Esophagus (tissue), 2 donors: ENCODE data around the gene RBMS3. TPM values are rescaled to one million over a fixed set of nuclear protein-coding genes. Genes with fewer than 3 reads are reported as not detected.

Experiments used
- H3K27ac ChIP-seq, 2 donors: one replicate each; pipeline ENCODE4 v1.5.1; 2013; ENCODE audit warnings: low read depth in 2 of 2, mild to moderate bottlenecking in 2 of 2, inconsistent platforms in 1 of 2, low read length in 1 of 2, moderate library complexity in 1 of 2
- H3K27me3 ChIP-seq, 2 donors: one replicate each; pipeline ENCODE4 v1.6.1; 2013; ENCODE audit warnings: low read length in 2 of 2, control low read depth in 1 of 2, mild to moderate bottlenecking in 1 of 2; ENCODE audit not compliant: insufficient read depth in 2 of 2, control insufficient read depth in 1 of 2
- H3K36me3 ChIP-seq, 2 donors: one replicate each; pipeline ENCODE4 v1.6.1; 2013; ENCODE audit warnings: low read length in 1 of 2; ENCODE audit not compliant: control insufficient read depth in 2 of 2, insufficient read depth in 2 of 2
- H3K4me1 ChIP-seq, 2 donors: one replicate each; pipeline ENCODE4 v1.6.1; 2013; ENCODE audit warnings: low read length in 1 of 2; ENCODE audit not compliant: control insufficient read depth in 2 of 2, insufficient read depth in 2 of 2
- H3K4me3 ChIP-seq, 2 donors: one replicate each; pipeline ENCODE4 v1.5.1; 2013; ENCODE audit warnings: low read length in 2 of 2, mild to moderate bottlenecking in 2 of 2, low read depth in 1 of 2, moderate library complexity in 1 of 2
- H3K9me3 ChIP-seq, 2 donors: one replicate each; pipeline ENCODE4 v1.6.1; 2013; ENCODE audit warnings: mild to moderate bottlenecking in 2 of 2, low read depth in 1 of 2, low read length in 1 of 2, moderate library complexity in 1 of 2; ENCODE audit not compliant: control insufficient read depth in 2 of 2, insufficient read depth in 1 of 2
- WGBS, 2 donors: extraction: QIAGEN DNeasy Blood & Tissue Kit; methylation state at CpG; one replicate each; pipeline ENCODE4 v1.1.7; 2013; 5-methylcytosine and 5-hydroxymethylcytosine counted together
- polyA plus RNA-seq, 2 donors: library from polyadenylated mRNA; stranded (reverse); fragments of 200-250 nt; gene quantifications; one replicate each; pipeline ENCODE4 v1.2.3, GENCODE V29; 2013
- donor health status: healthy with polysubstance abuse.
- donor health status: Bipolar disorder and iron deficiency.

RBMS3 gene
- polyA plus RNA-seq, 2 donors: 1.1 to 1.7 TPM

GRCh38 chr3:29745232-29745870 lies 464.5 kb downstream of the RBMS3 start:
- H3K4me3 ChIP-seq: no peak overlapping the region
- H3K27ac ChIP-seq: no peak overlapping the region
- no peaks in the 10 kb centered on the region for H3K36me3 ChIP-seq
- H3K27me3 ChIP-seq: no peaks in the 10 kb centered on the region
- H3K4me1 ChIP-seq: no peaks in the 10 kb centered on the region
- 81 to 87% methylated on average over 4 of the region's 4 CpGs for WGBS, 2 donors
- no peaks in the 10 kb centered on the region for H3K9me3 ChIP-seq

DNA sequence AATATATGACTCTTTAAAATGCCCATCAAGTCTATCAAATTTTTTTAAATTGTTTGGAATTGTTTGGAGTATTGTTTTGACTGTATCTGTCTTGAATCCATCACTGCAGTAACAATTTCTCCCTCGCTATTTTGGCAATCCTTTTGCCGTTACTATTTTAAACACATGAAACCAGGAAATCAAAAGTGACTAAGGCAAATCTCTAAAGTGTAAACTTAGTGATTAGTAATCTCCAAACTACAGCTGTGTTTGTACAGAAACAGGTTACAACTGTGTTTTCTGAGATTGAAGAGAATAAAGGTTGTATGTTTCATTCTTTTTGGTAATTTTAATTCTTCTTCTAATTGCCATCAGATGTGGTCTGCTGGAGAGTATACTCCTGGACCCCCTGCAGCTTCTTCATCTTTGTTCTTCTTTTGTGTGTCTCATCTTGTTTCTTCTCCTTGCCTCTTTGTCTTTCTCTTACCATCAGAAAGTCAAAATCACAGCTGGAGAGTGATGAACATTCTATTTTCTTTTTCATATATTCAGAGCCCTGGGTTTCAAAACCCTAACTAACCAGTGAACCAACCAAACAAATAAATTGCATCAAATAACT lies 465.4 kb downstream of the RBMS3 start:
- Histone ChIP-seq H3K9me3 (no peaks in the 10 kb centered on the region), H3K4me3 (no peak overlapping the region), H3K4me1 (no peaks in the 10 kb centered on the region), H3K27ac (no peak overlapping the region), H3K27me3 (no peaks in the 10 kb centered on the region), H3K36me3 (no peaks in the 10 kb centered on the region)
- 38% methylated on average over 2 of the region's 2 CpGs for WGBS, 2 donors

DNA sequence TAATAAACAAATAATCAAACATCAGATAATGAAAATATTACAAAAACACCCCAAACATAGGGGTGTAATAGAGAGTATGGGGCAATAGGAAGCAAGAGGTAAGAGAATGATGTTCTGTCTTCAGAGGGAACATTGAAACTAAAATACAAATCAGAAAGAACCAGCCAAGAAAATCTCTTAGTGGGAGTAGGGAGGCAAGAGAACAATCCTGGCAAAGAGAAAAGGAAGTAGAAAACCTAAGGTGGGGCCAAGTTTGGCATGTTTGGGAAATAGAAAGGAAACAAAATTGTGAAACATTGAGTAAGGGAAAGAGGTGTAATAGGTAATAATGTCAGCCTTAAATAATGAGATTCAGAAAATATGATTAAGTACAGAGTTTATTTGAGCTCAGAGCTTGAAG lies 467.1 kb downstream of the RBMS3 start:
- H3K27me3 ChIP-seq: no peaks in the 10 kb centered on the region
- no peak overlapping the region for H3K27ac ChIP-seq
- no peaks in the 10 kb centered on the region for H3K4me1 ChIP-seq
- no peaks in the 10 kb centered on the region for H3K36me3 ChIP-seq
- H3K9me3 ChIP-seq: no peaks in the 10 kb centered on the region
- no peak overlapping the region for H3K4me3 ChIP-seq

GRCh38 chr3:29751647-29752314 lies 470.9 kb downstream of the RBMS3 start:
- H3K27ac ChIP-seq: no peak overlapping the region
- 77 to 85% methylated on average over 9 of the region's 9 CpGs for WGBS, 2 donors
- H3K27me3 ChIP-seq: no peaks in the 10 kb centered on the region
- no peak overlapping the region for H3K4me3 ChIP-seq
- no peaks in the 10 kb centered on the region for H3K36me3 ChIP-seq
- H3K4me1 ChIP-seq: no peaks in the 10 kb centered on the region
- no peaks in the 10 kb centered on the region for H3K9me3 ChIP-seq

GRCh38 chr3:29754346-29754745 lies 473.5 kb downstream of the RBMS3 start:
- Histone ChIP-seq H3K4me1 (no peaks in the 10 kb centered on the region), H3K36me3 (no peaks in the 10 kb centered on the region), H3K4me3 (no peak overlapping the region), H3K9me3 (no peaks in the 10 kb centered on the region), H3K27ac (no peak overlapping the region), H3K27me3 (no peaks in the 10 kb centered on the region)
- 96 to 100% methylated on average over 1 of the region's 1 CpG for WGBS, 2 donors

GRCh38 chr3:29755416-29755815 lies 474.5 kb downstream of the RBMS3 start:
- H3K27me3 ChIP-seq: no peaks in the 10 kb centered on the region
- peaks cover 0 to 2% of the 10 kb centered on the region in 2 donors for H3K4me1 ChIP-seq
- no peak overlapping the region for H3K4me3 ChIP-seq
- H3K27ac ChIP-seq: no peak overlapping the region
- WGBS, 2 donors: 48 to 51% methylated on average over 1 of the region's 1 CpG
- H3K9me3 ChIP-seq: no peaks in the 10 kb centered on the region
- no peaks in the 10 kb centered on the region for H3K36me3 ChIP-seq

DNA sequence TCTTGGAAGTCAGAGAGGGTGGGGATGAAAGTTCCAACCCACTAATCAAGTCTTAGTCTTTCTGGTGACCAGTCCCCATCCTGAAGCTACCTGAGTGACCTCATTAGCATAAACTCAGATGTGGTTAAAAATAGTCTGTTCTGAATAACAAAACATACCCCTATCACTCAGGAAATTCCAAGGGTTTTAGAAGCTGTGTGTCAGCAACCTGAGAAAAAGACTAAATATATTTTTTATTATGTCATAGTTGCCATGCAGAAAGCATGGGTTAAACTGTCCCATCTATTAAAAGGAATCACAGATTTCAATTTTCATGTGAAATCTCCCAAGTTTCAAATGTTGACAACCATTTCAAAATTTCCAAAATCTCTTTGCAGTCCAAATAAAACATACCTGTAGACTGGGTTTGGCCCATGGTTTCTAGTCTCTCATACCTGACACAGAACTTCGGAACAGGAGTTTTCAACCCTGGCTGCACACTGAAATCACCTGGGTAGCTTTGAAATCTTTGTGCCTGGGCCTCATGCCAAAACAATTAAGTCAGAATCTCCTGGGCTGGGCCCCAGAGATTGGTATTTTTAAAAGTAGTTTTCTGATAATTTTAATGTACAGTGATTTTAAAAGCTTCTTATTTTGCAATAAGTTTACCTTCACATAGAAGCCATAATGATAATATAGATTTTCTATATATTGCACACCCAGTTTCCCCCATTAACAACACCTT lies 476.3 kb downstream of the RBMS3 start:
- Histone ChIP-seq H3K4me1 (peaks cover 0 to 2% of the 10 kb centered on the region in 2 donors), H3K36me3 (no peaks in the 10 kb centered on the region), H3K4me3 (no peak overlapping the region), H3K27ac (no peak overlapping the region), H3K27me3 (no peaks in the 10 kb centered on the region), H3K9me3 (no peaks in the 10 kb centered on the region)
- 39 to 59% methylated on average over 1 of the region's 1 CpG for WGBS, 2 donors

DNA sequence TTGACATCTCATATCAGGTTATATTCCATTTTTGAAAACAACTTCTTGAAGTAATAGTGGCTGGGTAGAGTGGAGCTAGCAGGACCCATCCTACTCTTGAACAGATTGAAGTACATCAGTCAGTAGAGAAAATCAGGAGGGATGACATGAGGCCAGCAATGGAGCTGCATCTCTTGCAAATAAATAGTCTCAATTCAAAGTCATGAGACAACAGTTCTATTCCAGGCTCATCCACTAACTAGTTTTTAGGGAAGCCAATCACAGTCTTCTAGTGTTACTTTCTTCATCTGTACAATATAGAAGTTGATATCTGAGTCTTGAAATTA lies 477.2 kb downstream of the RBMS3 start:
- H3K4me1 ChIP-seq: peaks cover 0 to 2% of the 10 kb centered on the region in 2 donors
- H3K9me3 ChIP-seq: no peaks in the 10 kb centered on the region
- no peak overlapping the region for H3K4me3 ChIP-seq
- peak overlapping the region in 1 of 2 donors; percentile 54 for H3K27ac ChIP-seq
- no peaks in the 10 kb centered on the region for H3K27me3 ChIP-seq
- H3K36me3 ChIP-seq: no peaks in the 10 kb centered on the region

GRCh38 chr3:29758434-29759322 lies 477.8 kb downstream of the RBMS3 start:
- H3K4me1 ChIP-seq: peaks cover 0 to 2% of the 10 kb centered on the region in 2 donors
- WGBS, 2 donors: 29 to 43% methylated on average over 7 of the region's 7 CpGs
- no peaks in the 10 kb centered on the region for H3K27me3 ChIP-seq
- peak overlapping the region in 1 of 2 donors; percentile 72 for H3K27ac ChIP-seq
- H3K4me3 ChIP-seq: no peak overlapping the region
- no peaks in the 10 kb centered on the region for H3K36me3 ChIP-seq
- no peaks in the 10 kb centered on the region for H3K9me3 ChIP-seq
